Endometrial microvascular endothelial cells (primary cell): ENCODE measurements around the gene MAPK1. TPM values are rescaled to one million over a fixed set of nuclear protein-coding genes. Genes with fewer than 3 reads are reported as not detected.
"Not testable (repeated sequence)": the region's sequence is repeated elsewhere in the genome, so short reads cannot be mapped to it uniquely, and the experiment has no call there.

Experiments used
- in situ Hi-C: cut with HindIII; loops from 2 replicates; pipeline ENCODE4 v1.10.0; 2017; ENCODE audit warnings: low sequenced_read_pairs, low pct_unique_long_range_greater_than_20kb; ENCODE audit errors: inconsistent ontology term
- total RNA-seq: library from RNA; depleted of rRNA; stranded (reverse); fragments of >200 nt; gene quantifications from one replicate; pipeline ENCODE4 v1.2.3, GENCODE V29; 2015; ENCODE audit errors: inconsistent ontology term

Gene MAPK1
- total RNA-seq, 1 donor from 2014 or later: 68.0 TPM

GRCh38 chr22:21887841-21888240, 20.4 kb upstream of the MAPK1 start:
- in situ Hi-C loops: no loop called here

DNA sequence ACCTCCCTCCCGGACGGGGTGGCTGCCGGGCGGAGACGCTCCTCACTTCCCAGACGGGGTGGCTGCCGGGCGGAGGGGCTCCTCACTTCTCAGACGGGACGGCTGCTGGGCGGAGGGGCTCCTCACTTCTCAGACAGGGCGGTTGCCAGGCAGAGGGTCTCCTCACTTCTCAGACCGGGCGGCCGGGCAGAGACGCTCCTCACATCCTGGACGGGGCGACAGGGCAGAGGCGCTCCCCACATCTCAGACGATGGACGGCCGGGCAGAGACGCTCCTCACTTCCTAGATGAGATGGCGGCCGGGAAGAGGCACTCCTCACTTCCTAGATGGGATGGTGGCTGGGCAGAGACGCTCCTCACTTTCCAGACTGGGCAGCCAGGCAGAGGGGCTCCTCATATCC, 16.5 kb upstream of the MAPK1 start:
- in situ Hi-C loops: not testable (repeated sequence)

- in situ Hi-C loops: not testable (repeated sequence)
Observed at GRCh38 chr22:21882754-21883333, 15.4 kb upstream of the MAPK1 start.

- in situ Hi-C loops: no loop called here
Observed at GRCh38 chr22:21881841-21882753, 14.7 kb upstream of the MAPK1 start.

DNA sequence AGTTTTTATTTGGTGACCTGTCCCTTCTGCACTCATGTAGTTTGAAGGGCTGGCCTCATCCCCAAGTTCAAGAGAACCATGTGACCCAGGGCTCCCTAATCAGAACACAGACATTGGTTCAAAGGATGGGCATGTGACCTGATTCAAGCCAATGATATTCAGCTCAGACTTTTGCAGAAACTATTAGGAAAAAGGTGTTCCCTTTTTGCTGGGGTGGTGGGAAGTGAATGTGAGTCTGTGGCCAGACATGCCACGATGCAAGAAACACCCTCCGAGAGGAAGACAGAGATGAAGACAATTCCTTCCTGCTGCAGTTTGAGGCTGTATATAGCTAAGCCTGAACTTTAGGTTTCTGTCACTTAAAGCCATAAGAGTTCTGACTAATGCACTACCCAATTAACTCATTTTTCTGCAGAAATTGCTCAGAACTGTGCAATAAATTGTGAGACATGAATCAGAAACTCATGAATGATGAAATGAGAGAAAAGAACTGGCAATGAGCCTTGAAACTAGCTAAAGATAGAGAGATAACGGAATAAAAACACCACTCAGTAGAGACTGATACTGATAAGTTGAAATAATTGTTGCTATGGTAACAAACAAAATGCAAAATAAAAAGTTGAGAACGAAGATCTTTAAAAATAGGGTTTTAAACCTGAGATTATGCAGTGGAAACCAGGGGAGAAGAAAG, 9.2 kb upstream of the MAPK1 start:
- in situ Hi-C loops: no loop called here

DNA sequence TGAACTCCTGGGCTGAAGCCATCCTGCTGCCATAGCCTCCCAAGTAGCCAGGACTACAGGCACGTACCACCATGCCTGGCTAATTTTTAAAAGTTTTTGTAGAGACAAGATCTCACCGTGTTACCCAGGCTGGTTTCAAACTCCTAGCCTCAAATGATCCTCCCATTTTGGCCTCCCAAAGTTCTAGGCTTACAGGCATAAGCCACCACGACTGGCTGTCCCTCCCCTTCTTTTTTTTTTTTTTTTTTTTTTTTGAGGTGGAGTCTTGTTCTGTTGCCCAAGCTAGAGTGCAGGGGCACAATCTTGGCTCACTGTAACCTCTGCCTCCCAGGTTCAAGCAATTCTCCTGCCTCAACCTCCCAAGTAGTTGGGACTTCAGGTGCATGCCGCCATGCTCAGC, 7.5 kb upstream of the MAPK1 start:
- in situ Hi-C loops: not testable (repeated sequence)

- in situ Hi-C loops: no loop called here
Observed at GRCh38 chr22:21873619-21874018, 6.2 kb upstream of the MAPK1 start.

DNA sequence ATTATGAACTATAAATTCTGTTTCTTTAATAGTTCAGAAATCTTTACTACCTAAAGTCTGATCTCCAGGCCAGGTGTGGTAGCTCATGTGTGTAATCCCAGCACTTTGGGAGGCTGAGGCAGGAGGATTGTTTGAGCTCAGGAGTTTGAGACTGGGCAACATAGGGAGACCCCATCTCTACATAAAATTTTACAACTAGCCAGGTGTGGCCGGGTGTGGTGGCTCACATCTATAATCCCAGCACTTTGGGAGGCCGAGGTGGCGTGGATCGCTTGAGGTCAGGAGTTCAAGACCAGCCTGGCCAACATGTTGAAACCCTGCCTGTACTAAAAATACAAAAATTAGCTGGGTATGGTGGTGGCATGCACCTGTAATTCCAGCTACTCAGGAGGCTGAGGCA, 5.3 kb upstream of the MAPK1 start:
- in situ Hi-C loops: not testable (repeated sequence)

- in situ Hi-C loops: no loop called here
Observed at GRCh38 chr22:21868651-21869050, 1.2 kb upstream of the MAPK1 start.

DNA sequence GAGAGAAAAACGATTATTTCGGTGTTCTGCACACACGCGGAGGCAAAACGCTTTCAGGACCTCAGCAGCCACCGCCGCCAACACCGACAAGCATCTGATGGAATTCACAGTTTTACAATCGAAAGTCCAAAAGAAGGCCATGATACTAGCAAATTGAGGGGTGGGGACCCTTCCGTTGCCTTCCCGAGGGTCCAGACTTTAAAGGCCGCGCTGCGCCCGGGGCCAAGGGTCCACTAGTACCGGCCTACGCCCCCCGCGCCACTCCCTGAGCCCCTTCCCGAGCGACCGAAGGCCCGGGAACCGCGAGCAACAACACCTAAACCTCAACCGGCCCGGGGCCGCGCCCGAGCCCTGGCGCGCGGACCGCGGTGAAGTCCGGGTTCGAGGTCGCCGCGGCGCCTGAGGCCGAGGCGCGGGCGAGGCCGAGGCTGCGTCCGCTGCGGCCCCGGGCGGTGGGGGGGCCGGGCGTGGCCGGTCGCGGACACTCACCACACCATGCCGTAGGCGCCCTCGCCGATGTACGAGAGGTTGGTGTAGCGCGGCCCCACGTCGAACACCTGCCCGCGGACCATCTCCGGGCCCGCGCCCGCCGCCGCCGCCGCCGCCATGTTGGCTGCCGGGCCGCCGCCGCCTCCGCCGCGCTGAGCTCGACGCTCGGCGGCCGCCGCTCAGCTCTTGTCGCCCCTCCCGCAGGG, 465 bp downstream of the MAPK1 start:
- in situ Hi-C loops: no loop called here

DNA sequence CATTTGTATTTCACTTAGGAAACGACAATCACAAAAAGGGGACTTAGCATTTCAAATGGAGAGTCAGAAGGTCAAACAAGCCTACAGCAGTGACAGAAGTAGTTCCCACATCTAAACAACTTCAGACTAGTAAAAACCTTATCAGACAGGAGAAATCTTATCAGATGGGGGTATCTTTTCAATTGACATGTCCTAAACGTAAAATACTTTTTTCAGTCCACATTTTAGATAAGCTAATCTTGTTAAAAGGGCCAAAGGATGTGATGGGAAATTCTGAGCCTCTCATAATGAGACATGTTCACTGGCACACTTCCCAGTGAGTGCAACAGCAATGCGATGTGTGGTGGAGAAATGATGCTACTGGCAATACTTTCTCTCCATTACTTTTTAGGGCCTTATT, 2.4 kb downstream of the MAPK1 start:
- in situ Hi-C loops: no loop called here

DNA sequence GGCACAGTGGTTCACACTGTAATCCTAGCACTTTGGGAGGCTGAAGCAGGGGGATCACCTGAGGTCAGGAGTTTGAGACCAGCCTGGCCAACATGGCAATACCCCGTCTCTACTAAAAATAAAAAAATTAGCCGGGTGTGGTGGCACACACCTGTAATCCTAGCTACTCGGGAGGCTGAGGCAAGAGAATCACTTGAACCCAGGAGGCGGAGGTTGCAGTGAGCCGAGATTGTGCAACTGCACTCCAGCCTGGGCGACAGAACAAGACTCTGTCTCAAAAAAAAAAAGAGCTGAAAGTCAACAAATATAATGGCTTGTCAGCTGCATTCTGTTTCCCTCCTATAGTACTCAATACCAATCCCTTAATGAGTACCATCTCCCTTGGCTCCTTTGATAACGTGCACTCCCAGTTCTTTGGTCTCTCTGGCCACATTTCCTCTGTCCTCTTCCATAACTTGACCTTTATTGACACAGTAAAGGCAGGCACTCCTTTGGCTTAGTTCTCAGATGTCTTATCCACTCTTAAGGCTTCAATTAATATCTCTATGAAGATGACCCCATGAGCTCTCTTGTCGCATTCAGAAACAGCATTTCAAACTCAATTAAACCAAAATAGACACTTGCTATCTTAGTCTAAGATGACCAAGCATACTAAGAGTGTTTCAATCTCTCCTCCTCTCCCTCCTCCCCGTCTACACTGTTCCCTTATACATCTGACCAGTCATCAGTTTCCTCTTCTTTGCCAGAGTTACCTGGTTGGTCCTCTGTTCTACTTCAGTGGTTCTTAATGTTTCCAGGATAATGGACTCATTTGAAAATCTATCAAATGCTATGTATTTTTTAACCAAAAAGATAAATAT, 4.8 kb downstream of the MAPK1 start:
- in situ Hi-C loops: no loop called here

- in situ Hi-C loops: no loop called here
Observed at GRCh38 chr22:21861851-21862250, 5.6 kb downstream of the MAPK1 start.

- in situ Hi-C loops: no loop called here
Observed at GRCh38 chr22:21861264-21861848, 6.1 kb downstream of the MAPK1 start.

- in situ Hi-C loops: no loop called here
Observed at GRCh38 chr22:21860491-21861039, 6.9 kb downstream of the MAPK1 start.

DNA sequence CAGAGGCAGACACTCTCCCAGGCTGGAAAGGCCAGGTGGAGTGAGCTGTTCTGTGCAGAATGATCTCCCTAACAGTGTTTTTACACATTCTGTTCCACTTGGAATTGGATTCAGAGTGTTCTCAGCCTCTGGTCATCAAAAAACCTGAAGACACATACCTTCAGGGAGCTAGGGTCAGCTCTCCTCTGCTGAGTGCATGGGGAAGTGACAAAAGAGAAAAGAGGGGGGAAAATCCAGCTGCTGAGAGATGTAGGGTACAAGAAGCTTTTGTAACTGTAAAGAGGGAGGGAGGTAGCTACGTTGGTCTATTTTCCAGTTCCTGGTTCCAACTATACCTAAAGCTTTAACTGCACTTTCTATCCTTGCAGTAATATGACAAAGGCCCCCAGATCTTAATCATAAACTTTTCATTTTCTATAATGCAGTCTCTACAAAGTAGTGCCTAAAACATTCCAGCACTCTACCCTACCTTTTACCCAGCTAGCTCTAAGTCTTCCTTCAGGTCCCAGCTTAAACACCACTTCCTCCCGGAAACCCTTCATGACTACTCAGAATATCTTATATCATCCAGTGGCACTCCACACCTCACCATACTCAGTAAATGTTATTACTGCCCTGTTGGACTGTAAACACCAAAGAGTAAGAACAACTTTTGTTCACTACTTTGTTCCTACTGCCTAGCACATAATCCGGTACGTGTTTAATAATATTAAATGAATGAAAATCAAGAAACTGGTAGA, 9.2 kb downstream of the MAPK1 start:
- in situ Hi-C loops: no loop called here

DNA sequence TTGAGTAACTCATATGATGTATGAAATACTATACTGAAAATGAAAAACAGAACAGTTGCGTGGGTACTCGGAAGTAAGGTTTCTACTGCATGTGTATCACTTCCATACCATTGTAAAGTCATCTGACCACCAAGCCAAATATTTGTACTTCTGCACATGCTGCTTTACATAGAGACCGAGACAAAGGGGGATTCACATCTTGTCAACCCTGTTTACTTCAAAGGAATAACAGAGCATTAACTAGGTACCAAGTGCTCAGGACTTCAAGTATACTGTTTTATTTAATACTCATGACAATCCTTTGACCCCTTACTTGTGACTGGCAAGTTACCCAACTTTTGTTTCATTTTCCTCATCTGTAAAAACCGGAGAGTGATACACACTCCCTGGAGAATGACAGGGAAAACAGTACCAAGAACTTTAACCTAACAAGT, 9.9 kb downstream of the MAPK1 start:
- in situ Hi-C loops: no loop called here
